Measurements from ENCODE around the gene PTGIR.
A peak's percentile ranks its signal among the peaks of the same experiment; 100 is the strongest.

PTGIR gene

GRCh38 chr19:46624958-46625661, at the start of gene PTGIR:
Gene PTGIR, minus strand, starts transcription at chr19:46625089. Its CDS starts 864 bp downstream, at chr19:46624225.
- no peak for DNase-seq (ENCODE audit: low read depth in 3 of 3)

- DNase-seq (ENCODE audit: low read depth in 3 of 3): no peak
Observed at GRCh38 chr19:46670813-46671212, 45.9 kb upstream of the PTGIR start.

- no peak for DNase-seq (ENCODE audit: low read depth in 3 of 3)
Observed at GRCh38 chr19:46668662-46669061, 43.8 kb upstream of the PTGIR start.

GRCh38 chr19:46665072-46665471, 40.2 kb upstream of the PTGIR start:
- DNase-seq (ENCODE audit: low read depth in 3 of 3): no peak

- DNase-seq (ENCODE audit: low read depth in 3 of 3): peak; percentile 45 to 76 (median 66)
Observed at GRCh38 chr19:46661735-46662592, 37.1 kb upstream of the PTGIR start.

- DNase-seq (ENCODE audit: low read depth in 3 of 3): peak; percentile 99 to 100 (median 100)
Observed at GRCh38 chr19:46661020-46661731, 36.3 kb upstream of the PTGIR start, which contains the start of gene DACT3. Gene DACT3, minus strand, starts transcription at chr19:46661182. Its CDS starts 118 bp downstream, at chr19:46661064.

- peak in 1 of 3 experiments; percentile 12 for DNase-seq (ENCODE audit: low read depth in 3 of 3)
Observed at GRCh38 chr19:46660551-46661019, 35.7 kb upstream of the PTGIR start.

- no peak for DNase-seq (ENCODE audit: low read depth in 3 of 3)
Observed at GRCh38 chr19:46660008-46660517, 35.2 kb upstream of the PTGIR start.

- DNase-seq (ENCODE audit: low read depth in 3 of 3): no peak
Observed at GRCh38 chr19:46659151-46660007, 34.5 kb upstream of the PTGIR start.

GRCh38 chr19:46656541-46656940, 31.7 kb upstream of the PTGIR start:
- no peak for DNase-seq (ENCODE audit: low read depth in 3 of 3)

- no peak for DNase-seq (ENCODE audit: low read depth in 3 of 3)
Observed at GRCh38 chr19:46654621-46655152, 29.8 kb upstream of the PTGIR start.

- DNase-seq (ENCODE audit: low read depth in 3 of 3): no peak
Observed at GRCh38 chr19:46650445-46650844, 25.6 kb upstream of the PTGIR start.

GRCh38 chr19:46648961-46649960, 24.4 kb upstream of the PTGIR start:
- DNase-seq (ENCODE audit: low read depth in 3 of 3): no peak

GRCh38 chr19:46648060-46648960, 23.4 kb upstream of the PTGIR start:
- DNase-seq (ENCODE audit: low read depth in 3 of 3): no peak

GRCh38 chr19:46646402-46646801, 21.5 kb upstream of the PTGIR start:
- no peak for DNase-seq (ENCODE audit: low read depth in 3 of 3)

- DNase-seq (ENCODE audit: low read depth in 3 of 3): no peak
Observed at GRCh38 chr19:46644720-46645119, 19.8 kb upstream of the PTGIR start.

GRCh38 chr19:46640656-46641055, 15.8 kb upstream of the PTGIR start:
- DNase-seq (ENCODE audit: low read depth in 3 of 3): no peak

Measured in stimulated activated CD4-positive, alpha-beta T cell treated with anti-CD3 and anti-CD28 coated beads, TNF-alpha, amount 100 ng/mL, for 24 hours (primary cell).